Tibial nerve (tissue), 4 donors: ENCODE results near the gene BBS7. TPM values are rescaled to one million over a fixed set of nuclear protein-coding genes. Genes with fewer than 3 reads are reported as not detected.

ENCODE experiments used
- DNase-seq, 2 donors: peaks; one replicate each; pipeline ENCODE4 v3.0.0-alpha.2; 2019; ENCODE audit warnings: low spot score in 2 of 2
- H3K27ac ChIP-seq, 4 donors: fragments of 200-600 bp; sonication (generic) in 3 of 4; one replicate each; pipeline ENCODE4 v1.5.1; 2017 to 2019; ENCODE audit warnings: mild to moderate bottlenecking in 1 of 4
- H3K27me3 ChIP-seq, 2 donors: fragments of 200-600 bp; sonication (generic) in 1 of 2; one replicate each; pipeline versions ENCODE4 v1.5.1 to v1.6.0; 2017 to 2019
- H3K36me3 ChIP-seq, 3 donors: fragments of 200-600 bp; sonication (generic); one replicate each; pipeline ENCODE4 v1.5.1; 2018 to 2019
- H3K4me1 ChIP-seq, 4 donors: fragments of 200-600 bp; sonication (generic) in 3 of 4; one replicate each; pipeline ENCODE4 v1.5.1; 2017 to 2019
- H3K4me3 ChIP-seq, 4 donors: fragments of 200-600 bp; sonication (generic) in 3 of 4; one replicate each; pipeline ENCODE4 v1.5.1; 2017 to 2019; ENCODE audit warnings: mild to moderate bottlenecking in 1 of 4, moderate library complexity in 1 of 4
- H3K9me3 ChIP-seq, 4 donors: fragments of 200-600 bp; sonication (generic) in 3 of 4; one replicate each; pipeline ENCODE4 v1.5.1; 2017 to 2019
- CTCF ChIP-seq, 5 experiments: fragments of 200-600 bp in 3 of 5; fragments of 450-650 bp in 2 of 5; sonication (generic) in 3 of 5; IDR thresholded peaks; one replicate each; pipeline ENCODE4 v1.5.1; 2016 to 2019; ENCODE audit warnings: antibody characterized with exemption in 5 of 5, mild to moderate bottlenecking in 3 of 5, moderate library complexity in 2 of 5
- EP300 ChIP-seq, 2 donors: sonication (generic); formaldehyde crosslinking; IDR thresholded peaks; one replicate each; pipeline ENCODE4 v1.6.1; 2017; ENCODE audit warnings: antibody characterized with exemption in 2 of 2, mild to moderate bottlenecking in 1 of 2
- POLR2A ChIP-seq, 2 donors: fragments of 450-650 bp; IDR thresholded peaks; one replicate each; pipeline ENCODE4 v1.6.1; 2017; ENCODE audit warnings: antibody characterized with exemption in 2 of 2, mild to moderate bottlenecking in 2 of 2, moderate library complexity in 2 of 2
- WGBS, 2 donors: methylation state at CpG; one replicate each; pipeline ENCODE4 v1.1.5; 2018; 5-methylcytosine and 5-hydroxymethylcytosine counted together
- total RNA-seq, 4 donors: library from RNA; depleted of rRNA; stranded (reverse); fragments of >200 nt; gene quantifications; one replicate each; pipeline ENCODE4 v1.1.0, GENCODE V29; 2016

Gene BBS7, protein sequence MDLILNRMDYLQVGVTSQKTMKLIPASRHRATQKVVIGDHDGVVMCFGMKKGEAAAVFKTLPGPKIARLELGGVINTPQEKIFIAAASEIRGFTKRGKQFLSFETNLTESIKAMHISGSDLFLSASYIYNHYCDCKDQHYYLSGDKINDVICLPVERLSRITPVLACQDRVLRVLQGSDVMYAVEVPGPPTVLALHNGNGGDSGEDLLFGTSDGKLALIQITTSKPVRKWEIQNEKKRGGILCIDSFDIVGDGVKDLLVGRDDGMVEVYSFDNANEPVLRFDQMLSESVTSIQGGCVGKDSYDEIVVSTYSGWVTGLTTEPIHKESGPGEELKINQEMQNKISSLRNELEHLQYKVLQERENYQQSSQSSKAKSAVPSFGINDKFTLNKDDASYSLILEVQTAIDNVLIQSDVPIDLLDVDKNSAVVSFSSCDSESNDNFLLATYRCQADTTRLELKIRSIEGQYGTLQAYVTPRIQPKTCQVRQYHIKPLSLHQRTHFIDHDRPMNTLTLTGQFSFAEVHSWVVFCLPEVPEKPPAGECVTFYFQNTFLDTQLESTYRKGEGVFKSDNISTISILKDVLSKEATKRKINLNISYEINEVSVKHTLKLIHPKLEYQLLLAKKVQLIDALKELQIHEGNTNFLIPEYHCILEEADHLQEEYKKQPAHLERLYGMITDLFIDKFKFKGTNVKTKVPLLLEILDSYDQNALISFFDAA
- total RNA-seq = 10 to 100 TPM; 19.4 to 25.8 (median 23.6) TPM

DNA sequence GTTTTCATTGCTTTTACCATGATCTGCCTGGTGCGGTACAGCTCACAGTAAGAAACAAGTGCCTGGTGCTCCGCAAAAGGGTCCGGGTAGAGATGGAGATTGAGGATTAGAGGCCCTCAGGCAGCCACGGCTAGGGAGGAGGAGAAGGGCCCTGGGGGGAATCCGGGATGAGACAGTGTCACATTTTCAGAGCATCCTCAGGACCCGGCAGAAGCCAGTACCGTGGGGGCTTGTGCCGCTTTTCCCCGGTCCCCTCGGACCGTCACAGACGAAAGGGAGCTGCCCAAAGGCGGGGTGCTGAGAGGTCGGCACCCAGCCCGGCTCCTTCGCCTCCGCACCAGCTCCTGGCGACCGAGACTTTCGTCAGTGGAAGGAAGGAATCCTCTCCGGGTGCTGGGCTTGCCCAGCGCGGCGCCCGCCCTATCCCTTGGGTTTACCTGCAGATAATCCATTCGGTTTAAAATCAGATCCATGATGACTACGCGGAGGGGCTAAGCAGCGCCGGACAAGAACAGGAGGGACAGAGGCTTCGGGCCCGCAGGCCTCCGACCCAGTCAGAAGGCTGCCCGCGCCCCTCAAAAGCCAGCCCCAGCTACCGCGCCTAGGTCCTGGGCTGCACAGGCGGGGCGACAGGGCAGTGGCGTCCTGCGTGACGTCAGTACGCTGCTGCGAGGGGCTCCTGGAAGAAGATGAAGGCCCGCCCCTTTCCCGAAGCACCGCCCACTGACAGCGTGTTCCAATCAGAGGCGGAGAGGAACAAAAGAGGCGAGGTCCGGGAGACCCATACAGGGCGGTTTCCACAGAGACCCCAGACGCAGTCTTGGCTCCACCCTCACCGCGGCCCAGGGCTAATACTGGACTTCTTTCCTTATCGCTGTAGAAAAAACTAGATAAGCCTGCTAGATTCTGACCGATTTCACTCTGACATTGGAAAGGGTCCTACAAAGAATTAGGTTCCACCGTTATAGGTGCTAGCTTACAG is at the start of gene BBS7:
Gene BBS7 (minus strand): TSS at position 634 of the 982 bp plus-strand sequence. CDS start 161 bp downstream, at position 473.
- peaks cover 0 to 26% (median 0%) of the 10 kb centered on the region in 3 donors for H3K36me3 ChIP-seq
- H3K9me3 ChIP-seq = peaks cover 0 to 7% (median 3%) of the 10 kb centered on the region in 4 donors
- H3K27ac ChIP-seq = peak within 1 kb of the TSS; percentile 85 to 97 (median 96)
- 1% methylated on average over 40 to 57 of the region's 58 CpGs for WGBS, 2 donors
- peak; percentile 98 to 99 for DNase-seq
- no peaks in the 10 kb centered on the region for H3K27me3 ChIP-seq
- peak within 1 kb of the TSS; percentile 65 to 85 (median 74) for H3K4me3 ChIP-seq
- H3K4me1 ChIP-seq = peaks cover 0 to 16% (median 7%) of the 10 kb centered on the region in 4 donors
- peak in 1 of 2 donors; percentile 97 for TF ChIP-seq EP300 (IDR thresholded peaks at IDR 0.05)
- TF ChIP-seq CTCF (IDR thresholded peaks at IDR 0.05) = peak in 1 of 5 experiments; percentile 8
- peak; percentile 58 to 93 for TF ChIP-seq POLR2A (IDR thresholded peaks at IDR 0.05)

DNA sequence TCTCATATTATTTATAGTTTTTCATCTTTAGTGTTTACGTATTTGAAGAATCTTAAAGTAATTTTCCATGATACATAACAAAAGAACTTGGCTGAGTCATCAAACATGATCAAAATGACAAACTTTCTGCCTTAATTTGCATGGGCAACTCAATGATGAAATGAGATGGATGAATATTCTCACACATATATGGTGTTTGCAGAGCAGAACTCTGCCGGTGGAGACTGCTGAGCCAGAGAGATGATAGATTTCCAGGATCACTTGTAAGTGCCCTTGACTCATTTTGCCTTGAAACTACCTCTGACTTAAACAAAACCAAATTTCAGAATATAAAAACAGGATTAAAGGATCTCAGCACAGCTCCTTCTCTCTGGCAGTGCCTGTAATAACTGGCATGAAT is 43.4 kb upstream of the BBS7 start:
- Histone ChIP-seq H3K9me3 (no peaks in the 10 kb centered on the region), H3K36me3 (no peaks in the 10 kb centered on the region), H3K4me3 (no peak overlapping the region), H3K4me1 (no peaks in the 10 kb centered on the region), H3K27ac (no peak overlapping the region), H3K27me3 (no peaks in the 10 kb centered on the region)
- 80 to 81% methylated on average over 2 of the region's 2 CpGs for WGBS, 2 donors
- TF ChIP-seq CTCF (IDR thresholded peaks at IDR 0.05) (no peak), EP300 (IDR thresholded peaks at IDR 0.05) (no peak), POLR2A (IDR thresholded peaks at IDR 0.05) (no peak)
- no peak for DNase-seq

GRCh38 chr4:121908346-121908745 is 38.1 kb upstream of the BBS7 start:
- Histone ChIP-seq H3K4me3 (no peak overlapping the region), H3K27me3 (no peaks in the 10 kb centered on the region), H3K36me3 (no peaks in the 10 kb centered on the region), H3K9me3 (no peaks in the 10 kb centered on the region), H3K27ac (no peak overlapping the region), H3K4me1 (no peaks in the 10 kb centered on the region)
- 92 to 100% methylated on average over 1 of the region's 1 CpG for WGBS, 2 donors
- DNase-seq = no peak
- no peak for TF ChIP-seq CTCF (IDR thresholded peaks at IDR 0.05)
- TF ChIP-seq POLR2A (IDR thresholded peaks at IDR 0.05) = no peak
- no peak for TF ChIP-seq EP300 (IDR thresholded peaks at IDR 0.05)

DNA sequence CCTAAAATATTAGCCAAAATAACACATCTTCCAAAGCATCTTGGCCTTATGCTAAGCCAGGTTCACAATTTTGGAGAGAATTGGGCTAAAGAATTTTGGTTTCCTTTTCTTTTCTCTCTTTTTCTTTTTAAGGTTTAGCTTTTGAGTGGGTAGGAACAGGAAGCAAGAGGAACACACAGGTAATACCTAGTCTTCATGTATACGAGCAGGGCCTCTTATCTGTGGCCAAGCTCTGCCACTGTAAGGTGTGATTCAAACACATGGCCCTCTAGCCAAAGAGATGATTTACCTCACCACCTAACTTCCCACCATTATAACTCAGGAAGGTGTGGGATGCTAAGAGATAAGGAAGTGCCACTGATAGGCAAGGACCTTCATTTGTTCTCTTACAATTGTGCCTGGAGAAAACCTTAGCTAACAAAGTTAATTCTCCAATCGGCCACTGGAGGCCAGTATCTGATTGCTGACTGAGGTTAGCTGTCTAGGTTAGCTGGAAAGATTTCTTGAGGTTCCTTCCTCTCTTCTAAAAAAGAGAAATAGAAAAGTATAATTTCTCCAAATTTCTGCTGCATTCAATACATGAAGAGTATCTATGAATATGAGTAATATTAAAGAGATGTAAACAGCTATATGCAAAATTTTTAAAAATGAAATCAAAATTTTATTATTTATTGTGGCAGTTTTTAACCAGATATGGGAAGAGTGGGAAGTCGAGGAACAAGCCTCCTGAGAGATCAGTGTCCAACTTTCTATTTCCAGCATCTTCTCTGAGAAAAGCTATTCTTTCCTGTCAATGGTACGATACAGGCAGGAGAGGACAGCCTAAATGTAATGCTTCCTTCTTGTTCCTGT is 30.1 kb upstream of the BBS7 start:
- no peaks in the 10 kb centered on the region for H3K4me1 ChIP-seq
- no peak overlapping the region for H3K4me3 ChIP-seq
- H3K9me3 ChIP-seq = no peaks in the 10 kb centered on the region
- DNase-seq = peak in 1 of 2 donors; percentile 38
- H3K27me3 ChIP-seq = no peaks in the 10 kb centered on the region
- no peak overlapping the region for H3K27ac ChIP-seq
- H3K36me3 ChIP-seq = no peaks in the 10 kb centered on the region
- WGBS, 2 donors = 58 to 62% methylated on average over 4 of the region's 4 CpGs
- TF ChIP-seq EP300 (IDR thresholded peaks at IDR 0.05) = no peak
- peak; percentile 53 to 74 (median 63) for TF ChIP-seq CTCF (IDR thresholded peaks at IDR 0.05)
